NT2/D1 (cell line): ENCODE results near the gene LIPA.

Source experiments
- SUZ12 ChIP-seq: IDR thresholded peaks from 2 replicates; pipeline ENCODE4 v1.6.1; 2011; ENCODE audit not compliant: insufficient read length, insufficient read depth; ENCODE audit errors: extremely low read depth
- YY1 ChIP-seq: IDR thresholded peaks from 2 replicates; pipeline ENCODE4 v1.6.1; 2011; ENCODE audit not compliant: insufficient read length, insufficient read depth
- ZNF274 ChIP-seq: IDR thresholded peaks from 2 replicates; pipeline ENCODE4 v1.6.1; 2011; ENCODE audit warnings: mild to moderate bottlenecking, low read depth, low read length

GRCh38 chr10:89252225-89252585, 630 bp upstream of the LIPA start:
- TF ChIP-seq SUZ12 (no peak), YY1 (no peak), ZNF274 (no peak)
